GM06990 (cell line): ENCODE results near the gene UBXN2A.
A peak's percentile ranks its signal among the peaks of the same experiment; 100 is the strongest.

ENCODE experiments used
- DNase-seq: peaks from one replicate; pipeline ENCODE4 v3.0.0-alpha.2; 2011; ENCODE audit not compliant: insufficient read length; ENCODE audit errors: extremely low read depth
- H3K27me3 ChIP-seq: replicated peaks from 2 replicates; pipeline ENCODE4 v1.6.0; 2011; ENCODE audit warnings: low read length; ENCODE audit not compliant: control insufficient read depth, insufficient read depth
- H3K36me3 ChIP-seq: 2 replicates; pipeline ENCODE4 v1.5.1; 2011; ENCODE audit warnings: low read length; ENCODE audit not compliant: control insufficient read depth, insufficient read depth
- H3K4me3 ChIP-seq: replicated peaks from 2 replicates; pipeline ENCODE4 v1.5.1; 2011; ENCODE audit warnings: low read depth, mild to moderate bottlenecking, control low read depth, low read length
- TF ChIP-seq, protein P1 (sequence below): IDR thresholded peaks from 2 replicates; pipeline ENCODE4 v1.5.1; 2011; ENCODE audit warnings: low read length, control low read depth, mild to moderate bottlenecking, inconsistent platforms; ENCODE audit not compliant: insufficient read depth, poor library complexity, severe bottlenecking

Gene UBXN2A, protein sequence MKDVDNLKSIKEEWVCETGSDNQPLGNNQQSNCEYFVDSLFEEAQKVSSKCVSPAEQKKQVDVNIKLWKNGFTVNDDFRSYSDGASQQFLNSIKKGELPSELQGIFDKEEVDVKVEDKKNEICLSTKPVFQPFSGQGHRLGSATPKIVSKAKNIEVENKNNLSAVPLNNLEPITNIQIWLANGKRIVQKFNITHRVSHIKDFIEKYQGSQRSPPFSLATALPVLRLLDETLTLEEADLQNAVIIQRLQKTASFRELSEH

DNA sequence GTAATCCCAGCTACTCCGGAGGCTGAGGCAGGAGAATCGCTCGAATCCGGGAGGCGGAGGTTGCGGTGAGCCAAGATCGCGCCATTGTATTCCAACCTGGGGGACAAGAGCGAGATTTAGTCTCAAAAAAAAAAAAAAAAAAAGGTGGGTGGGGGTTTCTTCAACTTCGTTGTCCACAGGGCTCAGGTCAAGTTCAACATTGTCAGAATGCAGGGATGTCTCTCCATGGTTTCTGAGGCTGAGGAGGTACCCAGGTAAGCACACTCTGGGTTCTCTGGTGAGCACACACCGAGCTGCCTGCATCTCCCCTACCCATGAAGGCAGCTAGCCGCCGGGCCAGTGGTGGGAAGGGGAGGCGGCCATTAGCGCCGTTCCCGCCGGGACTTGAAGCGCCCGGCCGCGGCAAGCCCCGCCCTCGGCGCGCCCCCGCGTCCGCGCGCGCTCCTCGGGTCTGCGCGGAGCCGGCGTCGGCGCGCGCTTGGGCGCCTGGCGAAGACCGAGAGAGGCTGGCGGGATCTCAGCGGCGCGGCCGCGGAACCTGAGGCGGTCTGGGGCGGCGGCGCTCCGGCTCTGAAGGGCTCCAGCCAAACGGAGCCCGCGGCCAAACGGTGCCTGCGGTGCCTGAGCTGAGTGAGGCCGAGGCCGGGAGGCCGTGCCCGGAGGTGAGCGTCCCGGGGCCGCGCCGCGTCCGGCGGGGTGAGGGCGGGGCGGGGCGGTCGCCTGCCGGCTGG, at the start of gene UBXN2A:
TSS of gene UBXN2A (plus strand) at position 477 of the 731 bp plus-strand sequence. CDS start 17,852 bp downstream, outside the sequence.
- DNase-seq, result peak; percentile 93
- Histone ChIP-seq H3K36me3 (no peaks in the 10 kb centered on the region), H3K4me3 (peak within 1 kb of the TSS; percentile 80), H3K27me3 (no peaks in the 10 kb centered on the region)
- TF ChIP-seq, protein P1, sequence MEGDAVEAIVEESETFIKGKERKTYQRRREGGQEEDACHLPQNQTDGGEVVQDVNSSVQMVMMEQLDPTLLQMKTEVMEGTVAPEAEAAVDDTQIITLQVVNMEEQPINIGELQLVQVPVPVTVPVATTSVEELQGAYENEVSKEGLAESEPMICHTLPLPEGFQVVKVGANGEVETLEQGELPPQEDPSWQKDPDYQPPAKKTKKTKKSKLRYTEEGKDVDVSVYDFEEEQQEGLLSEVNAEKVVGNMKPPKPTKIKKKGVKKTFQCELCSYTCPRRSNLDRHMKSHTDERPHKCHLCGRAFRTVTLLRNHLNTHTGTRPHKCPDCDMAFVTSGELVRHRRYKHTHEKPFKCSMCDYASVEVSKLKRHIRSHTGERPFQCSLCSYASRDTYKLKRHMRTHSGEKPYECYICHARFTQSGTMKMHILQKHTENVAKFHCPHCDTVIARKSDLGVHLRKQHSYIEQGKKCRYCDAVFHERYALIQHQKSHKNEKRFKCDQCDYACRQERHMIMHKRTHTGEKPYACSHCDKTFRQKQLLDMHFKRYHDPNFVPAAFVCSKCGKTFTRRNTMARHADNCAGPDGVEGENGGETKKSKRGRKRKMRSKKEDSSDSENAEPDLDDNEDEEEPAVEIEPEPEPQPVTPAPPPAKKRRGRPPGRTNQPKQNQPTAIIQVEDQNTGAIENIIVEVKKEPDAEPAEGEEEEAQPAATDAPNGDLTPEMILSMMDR, result no peak

DNA sequence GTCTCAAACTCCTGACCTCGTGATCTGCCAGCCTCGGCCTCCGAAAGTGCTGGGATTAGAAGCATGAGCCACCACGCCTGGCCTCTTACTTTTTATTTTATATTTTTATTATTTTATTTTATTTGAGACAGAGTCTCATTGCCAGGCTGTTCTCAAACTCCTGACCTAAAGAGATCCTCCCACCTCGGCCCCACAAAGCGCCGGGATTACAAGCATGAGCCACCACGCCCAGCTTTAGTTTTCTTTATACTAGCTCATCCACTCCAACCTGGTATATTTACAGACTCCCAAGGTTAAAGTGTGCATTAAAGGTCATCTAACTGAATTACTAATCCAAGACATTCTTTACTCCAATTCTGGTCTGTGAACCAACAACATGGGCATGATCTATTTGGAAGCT, 40.1 kb upstream of the UBXN2A start:
- TF ChIP-seq, protein P1, result no peak
- H3K36me3 ChIP-seq, result no peaks in the 10 kb centered on the region
- no peaks in the 10 kb centered on the region for H3K27me3 ChIP-seq
- no peak overlapping the region for H3K4me3 ChIP-seq
- DNase-seq, result no peak

DNA sequence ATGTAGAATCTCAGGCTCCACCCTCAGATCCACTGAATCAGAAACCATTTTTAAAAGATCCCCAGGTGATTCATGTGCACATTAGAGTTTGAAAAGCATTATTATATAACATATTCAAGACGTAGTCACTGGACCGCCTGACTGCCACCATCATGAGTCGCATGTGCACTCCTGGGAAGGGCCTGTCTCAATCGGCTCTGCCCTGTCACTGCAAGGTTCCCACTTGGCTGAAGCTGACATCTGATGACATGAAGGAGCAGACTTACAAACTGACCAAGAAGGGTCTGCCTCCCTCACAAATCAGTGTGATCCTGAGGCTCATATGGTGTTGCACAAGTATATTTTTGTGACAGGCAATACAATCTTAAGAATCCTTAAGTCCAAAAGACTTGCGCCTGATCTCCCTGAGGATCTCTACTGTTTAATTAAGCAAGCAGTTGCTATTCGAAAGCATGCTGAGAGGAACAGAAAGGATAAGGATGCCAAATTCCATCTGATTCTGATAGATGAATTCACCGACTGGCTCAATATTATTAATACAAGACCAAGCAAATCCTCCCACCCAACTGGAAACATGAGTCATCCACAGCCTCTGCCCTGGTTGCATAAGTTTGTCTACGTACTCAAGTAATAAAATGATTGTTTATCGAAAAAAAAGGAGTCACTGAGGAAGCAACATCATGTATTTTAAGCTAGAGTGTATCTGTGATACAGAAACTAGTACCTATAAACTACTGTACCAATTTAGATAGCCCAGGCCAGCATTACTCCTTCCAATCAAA, 39.5 kb upstream of the UBXN2A start:
- Histone ChIP-seq H3K36me3 (no peaks in the 10 kb centered on the region), H3K4me3 (no peak overlapping the region), H3K27me3 (no peaks in the 10 kb centered on the region)
- no peak for DNase-seq
- TF ChIP-seq, protein P1, result no peak

DNA sequence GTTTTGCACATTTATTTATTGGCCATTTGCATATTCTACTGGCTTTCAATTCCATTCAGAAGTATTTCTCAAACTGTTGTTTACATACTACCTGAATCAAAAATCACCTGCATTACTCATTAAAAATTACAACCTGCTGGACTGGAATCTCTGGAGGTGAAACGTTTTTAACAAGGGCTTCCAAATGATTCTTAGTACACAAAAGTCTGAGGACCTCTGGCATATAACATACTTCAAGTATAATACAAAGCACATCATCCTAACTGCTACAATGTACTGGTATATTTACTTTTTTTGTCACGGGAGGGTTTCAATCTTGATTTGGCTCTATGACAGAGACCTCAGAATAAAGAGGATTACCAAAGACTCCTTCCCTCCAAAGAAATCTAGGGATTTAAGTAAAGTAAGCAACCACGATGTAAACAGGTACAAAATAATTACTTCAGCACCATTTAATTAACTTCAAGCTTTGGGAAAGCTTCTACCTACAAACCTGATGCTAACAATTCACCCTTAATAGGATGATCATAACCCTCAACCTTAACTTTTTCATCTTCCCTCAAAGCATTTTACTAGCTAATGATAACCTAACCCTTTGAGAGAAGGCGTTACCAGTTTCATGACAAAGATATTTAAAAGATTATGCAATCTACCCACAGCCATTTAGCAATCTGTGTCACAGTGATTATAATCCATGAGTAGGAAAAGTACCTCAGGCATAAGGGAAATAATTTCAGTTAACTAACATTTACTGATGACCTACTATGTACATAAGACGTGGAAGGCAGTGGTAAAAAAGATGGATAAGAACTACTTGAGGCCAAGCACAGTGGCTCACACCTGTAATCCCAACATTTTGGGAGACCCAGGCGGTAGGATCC, 38.1 kb upstream of the UBXN2A start:
- no peak for DNase-seq
- H3K4me3 ChIP-seq, result no peak overlapping the region
- H3K36me3 ChIP-seq, result no peaks in the 10 kb centered on the region
- H3K27me3 ChIP-seq, result no peaks in the 10 kb centered on the region
- TF ChIP-seq, protein P1, result no peak

DNA sequence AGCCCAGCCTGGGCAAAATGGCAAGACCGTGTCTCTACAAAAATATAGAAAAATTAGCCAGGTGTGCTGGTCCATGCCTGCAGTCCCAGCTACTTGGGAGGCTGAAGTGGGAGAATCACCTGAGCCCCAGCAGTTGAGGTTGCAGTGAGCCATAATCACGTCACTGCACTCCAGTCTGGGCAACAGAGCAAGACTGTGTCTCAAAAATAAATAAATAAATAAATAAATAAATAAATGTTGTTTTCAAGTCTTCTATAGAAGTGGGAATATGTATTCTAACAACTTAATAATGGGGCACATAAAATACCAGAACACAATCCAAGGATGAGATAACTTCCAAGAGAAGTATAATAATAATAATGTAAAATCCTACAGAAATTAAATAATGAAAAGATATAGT, 37.2 kb upstream of the UBXN2A start:
- TF ChIP-seq, protein P1, result no peak
- H3K36me3 ChIP-seq, result no peaks in the 10 kb centered on the region
- H3K27me3 ChIP-seq, result no peaks in the 10 kb centered on the region
- no peak overlapping the region for H3K4me3 ChIP-seq
- DNase-seq, result no peak
